BLaER1 (cell line): ENCODE measurements around the gene ROPN1.
"Not testable (repeated sequence)": the region's sequence is repeated elsewhere in the genome, so short reads cannot be mapped to it uniquely, and the experiment has no call there.

Source experiments
- H3K27ac ChIP-seq: shearing (Covaris generic); formaldehyde crosslinking; 2 replicates; pipeline ENCODE4 v1.8.1; 2022
- H3K27me3 ChIP-seq: shearing (Covaris generic); formaldehyde crosslinking; 2 replicates; pipeline ENCODE4 v1.8.1; 2022
- H3K36me3 ChIP-seq: shearing (Covaris generic); formaldehyde crosslinking; 2 replicates; pipeline ENCODE4 v1.8.1; 2022
- H3K4me1 ChIP-seq: shearing (Covaris generic); formaldehyde crosslinking; 2 replicates; pipeline ENCODE4 v1.8.1; 2022
- H3K4me2 ChIP-seq: shearing (Covaris generic); formaldehyde crosslinking; 2 replicates; pipeline ENCODE4 v1.8.1; 2022
- H3K4me3 ChIP-seq: shearing (Covaris generic); formaldehyde crosslinking; 2 replicates; pipeline ENCODE4 v1.8.1; 2022
- H3K9ac ChIP-seq: shearing (Covaris generic); formaldehyde crosslinking; 2 replicates; pipeline ENCODE4 v1.8.1; 2022
- H3K9me3 ChIP-seq: shearing (Covaris generic); formaldehyde crosslinking; 2 replicates; pipeline ENCODE4 v1.8.1; 2022
- H4K20me1 ChIP-seq: shearing (Covaris generic); formaldehyde crosslinking; 2 replicates; pipeline ENCODE4 v1.8.1; 2022
- Cebpa-rat ChIP-seq: shearing (Covaris generic); IDR thresholded peaks from 2 replicates; pipeline ENCODE4 v1.8.1; 2022

ROPN1 gene

GRCh38 chr3:123971406-123971805, 20.5 kb downstream of the ROPN1 start:
- Histone ChIP-seq H3K9me3 (no peaks in the 10 kb centered on the region), H3K4me3 (no peak overlapping the region), H3K4me2 (no peak overlapping the region), H3K9ac (no peak overlapping the region), H3K27me3 (no peaks in the 10 kb centered on the region), H3K27ac (no peak overlapping the region), H4K20me1 (no peaks in the 10 kb centered on the region), H3K36me3 (no peaks in the 10 kb centered on the region), H3K4me1 (no peaks in the 10 kb centered on the region)
- no peak for TF ChIP-seq Cebpa-rat

GRCh38 chr3:123967260-123967659, 24.7 kb downstream of the ROPN1 start:
- not testable (repeated sequence) for H3K9ac ChIP-seq, H3K27ac ChIP-seq, H3K4me2 ChIP-seq, H3K4me3 ChIP-seq, H3K9me3 ChIP-seq, H3K36me3 ChIP-seq, H4K20me1 ChIP-seq, H3K4me1 ChIP-seq, H3K27me3 ChIP-seq

DNA sequence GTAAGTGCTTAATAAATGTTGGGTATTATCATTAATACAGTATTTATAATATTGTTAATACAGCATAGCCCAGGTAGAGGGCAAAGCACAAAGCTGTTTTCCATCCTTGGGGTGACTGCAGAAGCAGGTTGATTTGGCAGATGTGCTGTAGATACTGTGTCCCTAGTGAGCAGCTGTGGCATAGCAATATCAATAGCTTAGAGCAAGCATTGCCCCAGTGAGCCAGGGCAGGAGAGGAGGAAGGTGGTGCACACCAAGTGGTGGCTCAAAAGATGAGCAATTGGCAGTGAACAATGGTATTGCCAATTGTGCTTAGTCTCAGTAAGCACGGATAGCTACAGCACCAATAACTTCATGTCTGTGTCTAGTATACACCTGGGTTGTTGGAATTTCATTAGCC, 25.1 kb downstream of the ROPN1 start:
- H3K27me3 ChIP-seq, H4K20me1 ChIP-seq, H3K4me2 ChIP-seq, H3K27ac ChIP-seq, H3K4me1 ChIP-seq, H3K4me3 ChIP-seq, H3K36me3 ChIP-seq, H3K9ac ChIP-seq, H3K9me3 ChIP-seq: not testable (repeated sequence)

- not testable (repeated sequence) for H3K9me3 ChIP-seq, H3K9ac ChIP-seq, H3K27me3 ChIP-seq, H4K20me1 ChIP-seq, H3K27ac ChIP-seq, H3K4me1 ChIP-seq, H3K36me3 ChIP-seq, H3K4me2 ChIP-seq, H3K4me3 ChIP-seq
These were observed 27.1 kb downstream of the ROPN1 start for GRCh38 chr3:123964793-123965192.

DNA sequence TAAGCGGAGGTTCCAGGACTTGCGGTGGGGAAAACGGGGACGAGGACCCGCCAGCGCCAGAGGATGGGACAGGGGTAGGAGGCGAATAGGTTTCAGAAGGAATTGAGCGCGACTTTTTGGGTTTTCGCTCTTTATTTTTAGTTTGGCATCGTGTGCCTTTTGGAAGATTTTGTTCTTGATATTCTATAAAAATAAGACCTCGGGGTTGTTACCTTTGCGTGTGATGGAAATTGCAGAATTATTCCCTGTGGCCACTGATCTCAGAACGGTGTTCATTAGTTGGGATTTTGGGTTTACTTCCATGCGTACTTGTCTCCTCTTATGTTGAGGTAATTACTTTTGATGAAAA, 30.4 kb downstream of the ROPN1 start:
- H3K27ac ChIP-seq, result peak overlapping the region; percentile 87; the same call in 1 of the 2 replicates
- no peaks in the 10 kb centered on the region for H3K27me3 ChIP-seq
- H3K4me1 ChIP-seq, result peaks cover 18% of the 10 kb centered on the region
- peak overlapping the region; percentile 90; the same call in 1 of the 2 replicates for H3K9ac ChIP-seq
- no peak for TF ChIP-seq Cebpa-rat
- H3K36me3 ChIP-seq, result peaks cover 3% of the 10 kb centered on the region; the same call in 1 of the 2 replicates
- no peaks in the 10 kb centered on the region for H4K20me1 ChIP-seq
- H3K4me3 ChIP-seq, result peak overlapping the region; percentile 81
- H3K9me3 ChIP-seq, result no peaks in the 10 kb centered on the region
- peak overlapping the region; percentile 68 for H3K4me2 ChIP-seq

DNA sequence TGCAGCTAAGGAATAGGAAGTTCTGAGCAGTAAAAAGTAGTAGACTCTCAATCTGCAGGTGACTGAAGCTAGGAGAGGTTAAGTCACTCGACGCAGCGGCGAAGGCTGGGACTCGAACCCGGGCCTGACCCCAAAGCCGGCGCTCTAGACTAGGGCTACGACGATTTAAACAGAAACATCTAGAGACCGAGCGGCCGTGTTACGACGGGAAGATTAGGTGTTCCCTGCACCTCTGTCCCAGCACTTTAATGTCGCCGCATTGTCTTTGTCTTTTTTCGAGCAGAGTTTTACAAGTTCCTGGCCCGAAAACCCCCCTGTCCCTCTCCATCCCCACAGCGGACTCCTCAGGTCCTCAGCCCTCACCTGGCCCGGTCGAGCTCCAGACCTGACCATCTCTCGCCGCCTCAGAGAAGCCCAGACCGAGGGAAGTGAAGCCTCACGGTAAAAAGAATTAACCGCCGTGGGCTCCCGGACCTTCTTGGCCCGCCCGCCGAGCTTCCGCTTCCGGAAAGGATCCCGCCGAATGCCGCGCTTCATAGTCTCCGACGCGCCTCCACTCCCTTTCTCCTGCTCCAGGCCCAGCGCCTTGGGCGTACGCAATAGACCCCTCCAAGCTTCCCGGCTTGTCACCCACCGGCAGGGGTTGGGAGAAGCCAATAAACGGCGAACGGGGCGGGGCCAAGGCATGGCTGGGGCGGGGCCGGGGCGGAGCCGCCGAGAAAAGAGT, 31.0 kb downstream of the ROPN1 start, which contains the start of gene CCDC14:
TSS of gene CCDC14 (minus strand) at position 449 of the 727 bp plus-strand sequence. CDS start at position 393, 56 bp downstream.
- peak within 1 kb of the TSS; percentile 87 for H3K27ac ChIP-seq

DNA sequence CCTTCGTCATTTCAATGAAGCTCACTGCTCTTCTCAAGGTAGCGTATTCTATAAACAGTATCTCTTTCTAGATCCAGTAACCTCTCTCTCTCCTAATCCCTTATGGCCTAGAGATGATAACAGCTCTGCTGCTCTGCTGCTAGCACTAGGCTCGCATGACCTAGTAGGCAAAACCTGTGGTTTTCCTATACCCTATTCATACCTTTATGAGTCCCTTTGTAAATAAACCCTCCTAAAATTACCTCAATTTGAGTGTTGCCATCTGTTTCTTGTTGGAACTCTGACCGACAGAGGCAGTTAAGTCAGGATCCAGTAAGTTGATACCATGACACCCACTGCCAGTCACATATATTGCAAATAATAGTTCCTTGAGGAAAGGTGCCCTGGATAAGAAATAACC, 38.2 kb downstream of the ROPN1 start:
- Histone ChIP-seq H3K9ac (no peak overlapping the region), H3K27ac (no peak overlapping the region), H3K9me3 (no peaks in the 10 kb centered on the region), H3K4me2 (no peak overlapping the region), H4K20me1 (no peaks in the 10 kb centered on the region), H3K27me3 (no peaks in the 10 kb centered on the region), H3K36me3 (peaks cover 60% of the 10 kb centered on the region), H3K4me3 (no peak overlapping the region), H3K4me1 (peaks cover 10% of the 10 kb centered on the region; the same call in 1 of the 2 replicates)
- TF ChIP-seq Cebpa-rat, result no peak

More for the DNA sequence above, 31.0 kb downstream of the ROPN1 start, which contains the start of gene CCDC14:
- H3K9me3 ChIP-seq, result no peaks in the 10 kb centered on the region
- H3K4me1 ChIP-seq, result peaks cover 18% of the 10 kb centered on the region
- H3K27me3 ChIP-seq, result no peaks in the 10 kb centered on the region
- peak within 1 kb of the TSS; percentile 81 for H3K4me3 ChIP-seq
- H4K20me1 ChIP-seq, result no peaks in the 10 kb centered on the region
- peak within 1 kb of the TSS; percentile 90 for H3K9ac ChIP-seq
- peak within 1 kb of the TSS; percentile 68 for H3K4me2 ChIP-seq
- H3K36me3 ChIP-seq, result peaks cover 5% of the 10 kb centered on the region; the same call in 1 of the 2 replicates
- TF ChIP-seq Cebpa-rat, result no peak

DNA sequence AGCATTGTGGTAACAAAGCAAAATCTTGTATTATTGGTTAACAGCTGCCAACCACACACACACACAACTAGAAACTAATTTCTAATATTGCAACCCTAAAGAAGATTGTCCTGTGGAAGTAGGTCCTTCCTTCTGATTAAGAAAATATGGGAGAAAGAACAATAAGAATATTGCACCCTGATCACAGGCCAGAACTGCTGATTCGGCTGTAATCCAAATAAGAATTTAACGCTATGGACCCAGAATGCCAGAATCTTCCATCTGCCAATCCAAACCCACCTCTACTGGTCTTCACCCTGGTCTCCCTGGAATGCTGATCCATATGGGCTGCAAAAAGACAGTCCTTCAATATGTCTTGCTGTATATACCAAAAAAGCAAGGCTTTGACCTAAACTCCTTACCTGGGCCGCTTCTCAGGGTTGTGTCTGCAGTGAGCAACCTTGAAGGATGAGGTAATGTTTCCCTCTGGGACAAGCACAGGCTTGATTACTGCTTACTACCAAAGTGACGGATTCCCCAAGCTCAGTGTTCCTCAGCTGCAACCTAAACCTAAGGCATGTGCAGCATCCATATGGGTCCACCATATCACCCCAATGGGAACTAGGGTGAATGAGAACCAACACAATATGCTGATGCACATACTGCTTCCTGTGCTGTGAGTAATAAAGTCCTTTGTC, 38.9 kb downstream of the ROPN1 start:
- no peaks in the 10 kb centered on the region for H4K20me1 ChIP-seq
- H3K36me3 ChIP-seq, result peaks cover 68% of the 10 kb centered on the region
- H3K9me3 ChIP-seq, result no peaks in the 10 kb centered on the region
- H3K4me1 ChIP-seq, result peaks cover 8% of the 10 kb centered on the region; the same call in 1 of the 2 replicates
- TF ChIP-seq Cebpa-rat, result no peak
- no peak overlapping the region for H3K4me2 ChIP-seq
- H3K4me3 ChIP-seq, result no peak overlapping the region
- H3K27ac ChIP-seq, result no peak overlapping the region
- H3K9ac ChIP-seq, result no peak overlapping the region
- H3K27me3 ChIP-seq, result no peaks in the 10 kb centered on the region

GRCh38 chr3:123951522-123952447, 40.1 kb downstream of the ROPN1 start:
- Histone ChIP-seq H3K9me3 (no peaks in the 10 kb centered on the region), H4K20me1 (no peaks in the 10 kb centered on the region), H3K9ac (no peak overlapping the region), H3K4me2 (no peak overlapping the region), H3K4me1 (peaks cover 5% of the 10 kb centered on the region; the same call in 1 of the 2 replicates), H3K27me3 (no peaks in the 10 kb centered on the region), H3K36me3 (peaks cover 73% of the 10 kb centered on the region), H3K4me3 (no peak overlapping the region), H3K27ac (no peak overlapping the region)
- no peak for TF ChIP-seq Cebpa-rat
